ENCODE data around the gene NT5DC4.

Gene NT5DC4

DNA sequence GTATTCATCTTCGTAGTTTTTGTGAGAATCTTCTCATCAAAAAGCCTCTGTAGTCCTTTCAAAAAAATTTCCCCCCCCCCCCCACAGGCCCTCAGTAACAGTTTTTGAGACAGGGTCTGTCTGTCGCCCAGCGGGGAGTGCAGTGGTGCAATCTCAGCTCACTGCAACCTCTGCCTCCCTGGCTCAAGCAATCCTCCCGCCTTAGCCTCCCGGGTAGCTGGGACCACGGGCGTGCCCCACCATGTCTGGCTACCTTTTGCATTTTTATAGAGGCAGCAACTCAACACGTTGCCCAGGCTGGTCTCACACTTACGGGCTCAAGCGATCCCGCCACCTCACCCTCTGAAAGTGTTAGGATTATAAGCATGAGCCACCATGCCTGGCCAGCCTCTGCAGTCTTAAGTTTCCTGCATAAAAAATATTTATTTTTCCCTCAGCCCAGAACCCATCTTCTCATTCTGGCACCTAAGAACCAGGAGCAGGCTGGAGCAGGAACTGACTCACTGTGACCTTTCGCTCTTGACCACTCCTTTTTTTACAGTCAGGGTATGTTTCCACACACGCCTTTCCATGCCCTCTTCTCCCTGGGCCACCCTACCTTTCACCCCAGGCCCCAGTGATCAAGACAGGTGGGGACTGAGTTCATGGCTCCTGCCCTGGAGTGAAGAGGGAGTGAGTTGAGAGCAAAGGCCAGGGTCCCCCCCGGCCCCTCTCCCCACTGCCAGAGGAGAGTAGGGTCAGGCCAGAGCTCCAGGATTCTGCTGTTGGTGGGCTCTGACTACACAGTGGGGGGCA, 32.5 kb upstream of the NT5DC4 start (continued):
- TF ChIP-seq, protein P1, sequence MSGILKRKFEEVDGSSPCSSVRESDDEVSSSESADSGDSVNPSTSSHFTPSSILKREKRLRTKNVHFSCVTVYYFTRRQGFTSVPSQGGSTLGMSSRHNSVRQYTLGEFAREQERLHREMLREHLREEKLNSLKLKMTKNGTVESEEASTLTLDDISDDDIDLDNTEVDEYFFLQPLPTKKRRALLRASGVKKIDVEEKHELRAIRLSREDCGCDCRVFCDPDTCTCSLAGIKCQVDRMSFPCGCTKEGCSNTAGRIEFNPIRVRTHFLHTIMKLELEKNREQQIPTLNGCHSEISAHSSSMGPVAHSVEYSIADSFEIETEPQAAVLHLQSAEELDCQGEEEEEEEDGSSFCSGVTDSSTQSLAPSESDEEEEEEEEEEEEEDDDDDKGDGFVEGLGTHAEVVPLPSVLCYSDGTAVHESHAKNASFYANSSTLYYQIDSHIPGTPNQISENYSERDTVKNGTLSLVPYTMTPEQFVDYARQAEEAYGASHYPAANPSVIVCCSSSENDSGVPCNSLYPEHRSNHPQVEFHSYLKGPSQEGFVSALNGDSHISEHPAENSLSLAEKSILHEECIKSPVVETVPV (CRISPR knock-in tag; IDR thresholded peaks at IDR 0.05): no peak
- TF ChIP-seq TOX (CRISPR knock-in tag; IDR thresholded peaks at IDR 0.05; ENCODE audit: borderline replicate concordance): no peak
- TF ChIP-seq BACH2 (CRISPR knock-in tag; IDR thresholded peaks at IDR 0.05; ENCODE audit: borderline replicate concordance): no peak

DNA sequence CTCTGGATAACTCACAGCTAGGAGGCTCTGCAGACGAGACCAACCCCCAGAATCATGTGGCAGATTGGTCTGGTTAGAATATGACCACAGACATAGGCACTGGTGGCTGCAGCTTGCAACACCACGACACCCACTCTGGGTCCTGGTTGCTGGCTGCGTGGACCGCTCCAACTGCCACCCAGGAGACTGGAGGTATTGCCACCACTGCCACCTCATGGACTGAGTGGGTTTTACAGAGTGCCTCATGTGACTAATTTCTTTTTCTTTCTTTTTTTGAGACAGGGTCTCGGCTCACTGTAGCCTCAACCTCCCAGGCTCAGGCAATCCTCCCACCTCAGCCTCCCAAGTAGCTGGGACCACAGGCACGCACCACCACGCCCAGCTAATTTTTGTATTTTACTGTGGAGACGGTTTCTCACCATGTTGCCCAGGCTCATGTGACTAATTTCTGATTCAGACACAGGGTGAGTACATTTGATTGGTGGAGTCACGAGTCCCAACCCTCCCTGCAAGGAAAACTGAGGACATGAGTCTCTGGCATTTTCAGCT, 29.9 kb upstream of the NT5DC4 start:
- TF ChIP-seq, protein P2, sequence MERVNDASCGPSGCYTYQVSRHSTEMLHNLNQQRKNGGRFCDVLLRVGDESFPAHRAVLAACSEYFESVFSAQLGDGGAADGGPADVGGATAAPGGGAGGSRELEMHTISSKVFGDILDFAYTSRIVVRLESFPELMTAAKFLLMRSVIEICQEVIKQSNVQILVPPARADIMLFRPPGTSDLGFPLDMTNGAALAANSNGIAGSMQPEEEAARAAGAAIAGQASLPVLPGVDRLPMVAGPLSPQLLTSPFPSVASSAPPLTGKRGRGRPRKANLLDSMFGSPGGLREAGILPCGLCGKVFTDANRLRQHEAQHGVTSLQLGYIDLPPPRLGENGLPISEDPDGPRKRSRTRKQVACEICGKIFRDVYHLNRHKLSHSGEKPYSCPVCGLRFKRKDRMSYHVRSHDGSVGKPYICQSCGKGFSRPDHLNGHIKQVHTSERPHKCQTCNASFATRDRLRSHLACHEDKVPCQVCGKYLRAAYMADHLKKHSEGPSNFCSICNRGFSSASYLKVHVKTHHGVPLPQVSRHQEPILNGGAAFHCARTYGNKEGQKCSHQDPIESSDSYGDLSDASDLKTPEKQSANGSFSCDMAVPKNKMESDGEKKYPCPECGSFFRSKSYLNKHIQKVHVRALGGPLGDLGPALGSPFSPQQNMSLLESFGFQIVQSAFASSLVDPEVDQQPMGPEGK (CRISPR knock-in tag; IDR thresholded peaks at IDR 0.05; ENCODE audit: borderline replicate concordance): no peak
- TF ChIP-seq SNAI2 (CRISPR knock-in tag; IDR thresholded peaks at IDR 0.05): no peak
- TF ChIP-seq GLIS3 (CRISPR knock-in tag; IDR thresholded peaks at IDR 0.05): no peak
- TF ChIP-seq ZNF8 (CRISPR knock-in tag; IDR thresholded peaks at IDR 0.05): no peak
- TF ChIP-seq RARB (CRISPR knock-in tag; IDR thresholded peaks at IDR 0.05): no peak
- TF ChIP-seq, protein P1 (CRISPR knock-in tag; IDR thresholded peaks at IDR 0.05): no peak
- no peak for TF ChIP-seq BACH2 (CRISPR knock-in tag; IDR thresholded peaks at IDR 0.05; ENCODE audit: borderline replicate concordance)
- TF ChIP-seq ZNF565 (CRISPR knock-in tag; conservative IDR thresholded peaks at IDR 0.05; ENCODE audit: low read depth): no peak
- TF ChIP-seq ZNF70 (CRISPR knock-in tag; IDR thresholded peaks at IDR 0.05): no peak
- TF ChIP-seq, protein P3, sequence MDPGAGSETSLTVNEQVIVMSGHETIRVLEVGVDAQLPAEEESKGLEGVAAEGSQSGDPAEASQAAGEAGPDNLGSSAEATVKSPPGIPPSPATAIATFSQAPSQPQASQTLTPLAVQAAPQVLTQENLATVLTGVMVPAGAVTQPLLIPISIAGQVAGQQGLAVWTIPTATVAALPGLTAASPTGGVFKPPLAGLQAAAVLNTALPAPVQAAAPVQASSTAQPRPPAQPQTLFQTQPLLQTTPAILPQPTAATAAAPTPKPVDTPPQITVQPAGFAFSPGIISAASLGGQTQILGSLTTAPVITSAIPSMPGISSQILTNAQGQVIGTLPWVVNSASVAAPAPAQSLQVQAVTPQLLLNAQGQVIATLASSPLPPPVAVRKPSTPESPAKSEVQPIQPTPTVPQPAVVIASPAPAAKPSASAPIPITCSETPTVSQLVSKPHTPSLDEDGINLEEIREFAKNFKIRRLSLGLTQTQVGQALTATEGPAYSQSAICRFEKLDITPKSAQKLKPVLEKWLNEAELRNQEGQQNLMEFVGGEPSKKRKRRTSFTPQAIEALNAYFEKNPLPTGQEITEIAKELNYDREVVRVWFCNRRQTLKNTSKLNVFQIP (CRISPR knock-in tag; IDR thresholded peaks at IDR 0.05; ENCODE audit: borderline replicate concordance, low read depth): no peak
- TF ChIP-seq PPARA (CRISPR knock-in tag; IDR thresholded peaks at IDR 0.05; ENCODE audit: borderline replicate concordance): no peak
- no peak for TF ChIP-seq TOX (CRISPR knock-in tag; IDR thresholded peaks at IDR 0.05; ENCODE audit: borderline replicate concordance)
- TF ChIP-seq, protein P4, sequence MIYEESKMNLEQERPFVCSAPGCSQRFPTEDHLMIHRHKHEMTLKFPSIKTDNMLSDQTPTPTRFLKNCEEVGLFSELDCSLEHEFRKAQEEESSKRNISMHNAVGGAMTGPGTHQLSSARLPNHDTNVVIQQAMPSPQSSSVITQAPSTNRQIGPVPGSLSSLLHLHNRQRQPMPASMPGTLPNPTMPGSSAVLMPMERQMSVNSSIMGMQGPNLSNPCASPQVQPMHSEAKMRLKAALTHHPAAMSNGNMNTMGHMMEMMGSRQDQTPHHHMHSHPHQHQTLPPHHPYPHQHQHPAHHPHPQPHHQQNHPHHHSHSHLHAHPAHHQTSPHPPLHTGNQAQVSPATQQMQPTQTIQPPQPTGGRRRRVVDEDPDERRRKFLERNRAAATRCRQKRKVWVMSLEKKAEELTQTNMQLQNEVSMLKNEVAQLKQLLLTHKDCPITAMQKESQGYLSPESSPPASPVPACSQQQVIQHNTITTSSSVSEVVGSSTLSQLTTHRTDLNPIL (CRISPR knock-in tag; IDR thresholded peaks at IDR 0.05; ENCODE audit: low read depth): no peak
- no peak for TF ChIP-seq CSDC2 (CRISPR knock-in tag; IDR thresholded peaks at IDR 0.05)
- TF ChIP-seq ARNTL (CRISPR knock-in tag; IDR thresholded peaks at IDR 0.05; ENCODE audit: borderline replicate concordance, low read depth): no peak
- TF ChIP-seq OSR1 (CRISPR knock-in tag; IDR thresholded peaks at IDR 0.05): no peak
- no peak for TF ChIP-seq ZFP30 (CRISPR knock-in tag; IDR thresholded peaks at IDR 0.05)
- no peak for TF ChIP-seq ZC3H10 (CRISPR knock-in tag; IDR thresholded peaks at IDR 0.05)
- no peak for TF ChIP-seq TCF4 (CRISPR knock-in tag; IDR thresholded peaks at IDR 0.05; ENCODE audit: borderline replicate concordance)
- TF ChIP-seq ESRRG (CRISPR knock-in tag; IDR thresholded peaks at IDR 0.05): no peak
- ATAC-seq: peak; percentile 79

DNA sequence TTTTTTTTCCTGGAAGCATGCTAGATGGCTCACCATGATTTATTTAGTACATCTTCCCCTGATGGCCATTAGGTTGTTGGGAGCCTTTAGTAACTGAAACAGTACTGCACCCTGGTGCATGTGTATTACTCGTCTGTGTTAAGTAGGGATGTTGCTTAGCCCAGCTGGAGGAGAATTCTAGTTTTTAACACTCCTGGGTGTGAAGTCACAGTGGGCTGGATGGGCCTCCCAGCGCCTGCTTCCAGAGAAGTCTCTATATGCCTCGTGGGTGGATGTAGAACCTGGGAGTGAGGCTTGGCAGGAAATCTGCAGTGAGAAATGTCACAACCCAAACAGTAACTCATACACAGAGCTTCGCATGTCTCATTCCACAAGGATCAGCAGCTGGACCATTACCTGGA, 28.9 kb upstream of the NT5DC4 start:
- ATAC-seq: peak; percentile 6
- TF ChIP-seq ZNF8 (CRISPR knock-in tag; IDR thresholded peaks at IDR 0.05) (no peak), ZFP30 (CRISPR knock-in tag; IDR thresholded peaks at IDR 0.05) (no peak), ZC3H10 (CRISPR knock-in tag; IDR thresholded peaks at IDR 0.05) (no peak), ZFP3 (CRISPR knock-in tag; IDR thresholded peaks at IDR 0.05) (no peak), SNAI2 (CRISPR knock-in tag; IDR thresholded peaks at IDR 0.05) (no peak), OSR1 (CRISPR knock-in tag; IDR thresholded peaks at IDR 0.05) (no peak), GLIS3 (CRISPR knock-in tag; IDR thresholded peaks at IDR 0.05) (no peak), BACH2 (CRISPR knock-in tag; IDR thresholded peaks at IDR 0.05; ENCODE audit: borderline replicate concordance) (no peak), RARB (CRISPR knock-in tag; IDR thresholded peaks at IDR 0.05) (no peak), TOX (CRISPR knock-in tag; IDR thresholded peaks at IDR 0.05; ENCODE audit: borderline replicate concordance) (no peak), PPARA (CRISPR knock-in tag; IDR thresholded peaks at IDR 0.05; ENCODE audit: borderline replicate concordance) (no peak), ARNTL (CRISPR knock-in tag; IDR thresholded peaks at IDR 0.05; ENCODE audit: borderline replicate concordance, low read depth) (no peak), ESRRG (CRISPR knock-in tag; IDR thresholded peaks at IDR 0.05) (no peak), ZNF70 (CRISPR knock-in tag; IDR thresholded peaks at IDR 0.05) (no peak)
- TF ChIP-seq, protein P4 (CRISPR knock-in tag; IDR thresholded peaks at IDR 0.05; ENCODE audit: low read depth): no peak
- TF ChIP-seq, protein P3 (CRISPR knock-in tag; IDR thresholded peaks at IDR 0.05; ENCODE audit: borderline replicate concordance, low read depth): no peak

Data from SK-N-SH treated with all-trans-retinoic acid at 6 μM for 48 hours (cell line).